Neural cell (in vitro differentiated cells): ENCODE measurements around the gene PWWP2B. TPM values are rescaled to one million over a fixed set of nuclear protein-coding genes. Genes with fewer than 3 reads are reported as not detected.

Experiments
- H2AFZ ChIP-seq: fragments of 200-600, 300-800 bp; sonication (generic), shearing (Covaris generic); 2 replicates; pipeline ENCODE4 v1.6.0; 2014; ENCODE audit warnings: low read depth, mild to moderate bottlenecking, antibody characterized with exemption, low read length, moderate library complexity
- H3F3A ChIP-seq: fragments of 200-600 bp; shearing (Covaris generic); 2 replicates; pipeline ENCODE4 v1.6.1; 2016; ENCODE audit warnings: mild to moderate bottlenecking, moderate library complexity, mixed read lengths, antibody characterized with exemption, low read length; ENCODE audit not compliant: insufficient read depth, poor library complexity, severe bottlenecking
- H3K27ac ChIP-seq: fragments of 200-600, 300-800 bp; sonication (generic), shearing (Covaris generic); 2 replicates; pipeline ENCODE4 v1.5.1; 2014; ENCODE audit warnings: mild to moderate bottlenecking, low read length, moderate library complexity
- H3K27me3 ChIP-seq: fragments of 300-800, 200-600 bp; sonication (generic), shearing (Covaris generic); 2 replicates; pipeline ENCODE4 v1.6.0; 2014; ENCODE audit warnings: mild to moderate bottlenecking, low read depth, low read length, moderate library complexity; ENCODE audit not compliant: insufficient read depth
- H3K36me3 ChIP-seq: fragments of 300-800, 200-600 bp; sonication (generic), shearing (Covaris generic); 2 replicates; pipeline ENCODE4 v1.5.1; 2014; ENCODE audit warnings: mild to moderate bottlenecking, antibody characterized with exemption, low read length, moderate library complexity; ENCODE audit not compliant: insufficient read depth
- H3K4me2 ChIP-seq: fragments of 300-800, 200-600 bp; sonication (generic), shearing (Covaris generic); 2 replicates; pipeline ENCODE4 v1.6.0; 2014; ENCODE audit warnings: mild to moderate bottlenecking, low read length
- H3K4me3 ChIP-seq: fragments of 300-800, 200-600 bp; sonication (generic), shearing (Covaris generic); 2 replicates; pipeline ENCODE4 v1.5.1; 2014; ENCODE audit warnings: mild to moderate bottlenecking, low read length, moderate library complexity
- H3K79me2 ChIP-seq: fragments of 200-600 bp; shearing (Covaris generic); replicated peaks from 2 replicates; pipeline ENCODE4 v1.6.0; 2014; ENCODE audit warnings: mild to moderate bottlenecking, low read length, moderate library complexity; ENCODE audit not compliant: insufficient read depth
- H3K9ac ChIP-seq: fragments of 300-800, 200-600 bp; sonication (generic), shearing (Covaris generic); 2 replicates; pipeline ENCODE4 v1.6.1; 2016; ENCODE audit warnings: mild to moderate bottlenecking, low read length, mixed read lengths
- H3K9me2 ChIP-seq: fragments of 200-600 bp; shearing (Covaris generic); 2 replicates; pipeline ENCODE4 v1.6.1; 2016; ENCODE audit warnings: mild to moderate bottlenecking, low read length, mixed read lengths; ENCODE audit not compliant: insufficient read depth
- H3K9me3 ChIP-seq: fragments of 200-600, 300-800 bp; sonication (generic), shearing (Covaris generic); 2 replicates; pipeline ENCODE4 v1.6.1; 2016; ENCODE audit warnings: mild to moderate bottlenecking, mixed run types, low read length, moderate library complexity, mixed read lengths
- H4K20me1 ChIP-seq: fragments of 200-600 bp; shearing (Covaris generic); 2 replicates; pipeline ENCODE4 v1.6.1; 2016; ENCODE audit warnings: mild to moderate bottlenecking, mixed run types; ENCODE audit not compliant: insufficient read depth
- CTCF ChIP-seq: fragments of 450-650 bp; IDR thresholded peaks from 2 replicates; pipeline ENCODE4 v1.5.1; 2014; ENCODE audit warnings: antibody characterized with exemption, mild to moderate bottlenecking, moderate library complexity; ENCODE audit not compliant: poor library complexity, severe bottlenecking
- EP300 ChIP-seq: fragments of 450-650 bp; conservative IDR thresholded peaks from 2 replicates; pipeline ENCODE4 v1.6.1; 2014; ENCODE audit warnings: antibody characterized with exemption, mild to moderate bottlenecking, moderate library complexity; ENCODE audit not compliant: poor library complexity, severe bottlenecking
- EZH2 ChIP-seq: fragments of 200-600, 300-800 bp; shearing (Covaris generic), sonication (generic); IDR thresholded peaks from 2 replicates; pipeline ENCODE4 v1.6.1; 2014; ENCODE audit warnings: antibody characterized with exemption, low read length, borderline replicate concordance, mild to moderate bottlenecking; ENCODE audit not compliant: insufficient read depth, poor library complexity, severe bottlenecking
- MXI1 ChIP-seq: fragments of 450-650 bp; conservative IDR thresholded peaks from 2 replicates; pipeline ENCODE4 v1.6.1; 2014; ENCODE audit warnings: antibody characterized with exemption, mild to moderate bottlenecking; ENCODE audit not compliant: poor library complexity, severe bottlenecking
- POLR2AphosphoS5 ChIP-seq: IDR thresholded peaks from 2 replicates; pipeline ENCODE4 v1.6.1; 2012
- RAD21 ChIP-seq: fragments of 450-650 bp; conservative IDR thresholded peaks from 2 replicates; pipeline ENCODE4 v1.6.1; 2014; ENCODE audit warnings: antibody characterized with exemption, mild to moderate bottlenecking, moderate library complexity
- REST ChIP-seq: IDR thresholded peaks from 2 replicates; pipeline ENCODE4 v1.6.1; 2012; ENCODE audit warnings: borderline replicate concordance
- SMC3 ChIP-seq: fragments of 450-650 bp; conservative IDR thresholded peaks from 2 replicates; pipeline ENCODE4 v1.6.1; 2014; ENCODE audit warnings: antibody characterized with exemption, mild to moderate bottlenecking, moderate library complexity; ENCODE audit not compliant: poor library complexity
- TAF1 ChIP-seq: IDR thresholded peaks from 2 replicates; pipeline ENCODE4 v1.6.1; 2012; ENCODE audit warnings: low read depth
- polyA plus RNA-seq: library from polyadenylated mRNA; depleted of rRNA; stranded (reverse); fragments of >200 nt; gene quantifications from 2 replicates; pipeline ENCODE4 v1.2.3, GENCODE V29; 2014

The PWWP2B gene
- polyA plus RNA-seq, 1 donor from 2014 or later = 13.0 TPM

GRCh38 chr10:132449051-132449810 is 52.2 kb downstream of the PWWP2B start:
- H3K9ac ChIP-seq = no peak overlapping the region
- H3F3A ChIP-seq = no peaks in the 10 kb centered on the region
- no peak overlapping the region for H3K27ac ChIP-seq
- no peaks in the 10 kb centered on the region for H3K79me2 ChIP-seq
- no peaks in the 10 kb centered on the region for H3K36me3 ChIP-seq
- no peaks in the 10 kb centered on the region for H4K20me1 ChIP-seq
- H3K4me3 ChIP-seq = no peak overlapping the region
- H2AFZ ChIP-seq = no peak overlapping the region
- TF ChIP-seq EP300 (no peak), EZH2 (no peak), MXI1 (no peak), POLR2AphosphoS5 (no peak), TAF1 (no peak), SMC3 (no peak), RAD21 (no peak), REST (no peak), CTCF (no peak)
- H3K27me3 ChIP-seq = no peaks in the 10 kb centered on the region
- H3K9me3 ChIP-seq = no peaks in the 10 kb centered on the region
- H3K9me2 ChIP-seq = no peaks in the 10 kb centered on the region
- no peak overlapping the region for H3K4me2 ChIP-seq

- Histone ChIP-seq H3K79me2 (no peaks in the 10 kb centered on the region), H3K4me2 (no peak overlapping the region), H4K20me1 (no peaks in the 10 kb centered on the region), H3K4me3 (no peak overlapping the region), H3K9ac (no peak overlapping the region), H3K9me2 (no peaks in the 10 kb centered on the region), H3K27ac (no peak overlapping the region), H3K9me3 (no peaks in the 10 kb centered on the region), H3K36me3 (no peaks in the 10 kb centered on the region), H2AFZ (no peak overlapping the region), H3K27me3 (no peaks in the 10 kb centered on the region), H3F3A (no peaks in the 10 kb centered on the region)
- no peak for TF ChIP-seq CTCF
- no peak for TF ChIP-seq MXI1
- no peak for TF ChIP-seq TAF1
- TF ChIP-seq POLR2AphosphoS5 = no peak
- no peak for TF ChIP-seq REST
- TF ChIP-seq SMC3 = no peak
- TF ChIP-seq EZH2 = no peak
- TF ChIP-seq RAD21 = no peak
- TF ChIP-seq EP300 = no peak
Measured at GRCh38 chr10:132449811-132450181, 52.8 kb downstream of the PWWP2B start.
